ENCODE data around the gene CENPP.

DNA sequence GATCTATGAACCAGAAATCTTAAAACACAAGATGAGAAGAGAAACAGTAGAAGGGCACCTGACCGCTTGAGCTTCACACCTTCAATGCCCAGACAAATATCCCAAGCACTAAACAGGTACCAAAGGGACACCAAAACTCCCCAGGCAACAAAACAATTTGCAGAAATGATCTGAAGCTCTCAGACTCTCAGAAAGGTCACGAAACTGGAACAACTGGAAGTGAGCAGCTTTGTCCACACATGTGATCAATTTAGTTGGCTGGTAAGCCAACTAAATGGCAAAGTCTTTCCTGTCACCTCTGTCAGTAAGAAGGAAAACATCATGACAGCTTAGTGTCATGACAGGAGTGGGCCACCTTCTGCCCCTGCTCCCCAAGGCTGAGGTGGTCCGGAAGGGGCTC, 340.1 kb downstream of the CENPP start:
- TF ChIP-seq TARDBP (IDR thresholded peaks at IDR 0.05), result no peak
- TF ChIP-seq BHLHE40 (IDR thresholded peaks at IDR 0.05; ENCODE audit: borderline replicate concordance), result no peak
- TF ChIP-seq ELF4 (IDR thresholded peaks at IDR 0.05), result no peak
- no peak for TF ChIP-seq SP1 (IDR thresholded peaks at IDR 0.05)
- no peak for TF ChIP-seq SUZ12 (IDR thresholded peaks at IDR 0.05)
- no peak for TF ChIP-seq FOXM1 (IDR thresholded peaks at IDR 0.05; ENCODE audit: borderline replicate concordance)
